Left colon (tissue), 2 donors: Measurements from ENCODE around the gene TFEC. TPM values are rescaled to one million over a fixed set of nuclear protein-coding genes. Genes with fewer than 3 reads are reported as not detected.
A peak's percentile ranks its signal among the peaks of the same experiment; 100 is the strongest.
"Not testable (repeated sequence)": the region's sequence is repeated elsewhere in the genome, so short reads cannot be mapped to it uniquely, and the experiment has no call there.

Experiments
- ATAC-seq: fragments of 200-7000 bp; cut with Tn5 transposase; one replicate; pipeline ENCODE4 v1.9.1; 2020; ENCODE audit warnings: mild to moderate bottlenecking, moderate library complexity
- DNase-seq, 2 donors: peaks; one replicate each; pipeline ENCODE4 v3.0.0-alpha.2; 2020
- intact Hi-C, 2 donors: fragments of 100-400 bp; cut with DNase I in 1 of 2; cut with micrococcal nuclease in 1 of 2; formaldehyde crosslinking; loops; one replicate each; pipeline versions ENCODE4 v1.11.2 to v1.14.0; 2022; cut with DNase I, micrococcal nuclease
- long read RNA-seq: library from polyadenylated mRNA; unstranded; transcript quantifications from one replicate; pipeline ENCODE4 v2.0.0, GENCODE V29; 2021
- total RNA-seq, 2 donors: library from RNA; stranded (reverse); fragmentation: NEBNext Ultra II Directional; extraction: Animal tissue kit (Norgen Biotek cat#: 25700); gene quantifications; one replicate each; pipeline ENCODE4 v1.2.1, GENCODE V29; 2021
- donor health status: DM: no; HTN: no; CAD: no.
- donor health status: DM: yes; HTN: yes; CAD: no.

Gene TFEC, protein sequence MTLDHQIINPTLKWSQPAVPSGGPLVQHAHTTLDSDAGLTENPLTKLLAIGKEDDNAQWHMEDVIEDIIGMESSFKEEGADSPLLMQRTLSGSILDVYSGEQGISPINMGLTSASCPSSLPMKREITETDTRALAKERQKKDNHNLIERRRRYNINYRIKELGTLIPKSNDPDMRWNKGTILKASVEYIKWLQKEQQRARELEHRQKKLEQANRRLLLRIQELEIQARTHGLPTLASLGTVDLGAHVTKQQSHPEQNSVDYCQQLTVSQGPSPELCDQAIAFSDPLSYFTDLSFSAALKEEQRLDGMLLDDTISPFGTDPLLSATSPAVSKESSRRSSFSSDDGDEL
- 1 to 10 TPM in 1 of 2 donors, under 1 TPM in 1; 0.89 to 2.9 TPM for total RNA-seq
- long read RNA-seq: 0 reads

DNA sequence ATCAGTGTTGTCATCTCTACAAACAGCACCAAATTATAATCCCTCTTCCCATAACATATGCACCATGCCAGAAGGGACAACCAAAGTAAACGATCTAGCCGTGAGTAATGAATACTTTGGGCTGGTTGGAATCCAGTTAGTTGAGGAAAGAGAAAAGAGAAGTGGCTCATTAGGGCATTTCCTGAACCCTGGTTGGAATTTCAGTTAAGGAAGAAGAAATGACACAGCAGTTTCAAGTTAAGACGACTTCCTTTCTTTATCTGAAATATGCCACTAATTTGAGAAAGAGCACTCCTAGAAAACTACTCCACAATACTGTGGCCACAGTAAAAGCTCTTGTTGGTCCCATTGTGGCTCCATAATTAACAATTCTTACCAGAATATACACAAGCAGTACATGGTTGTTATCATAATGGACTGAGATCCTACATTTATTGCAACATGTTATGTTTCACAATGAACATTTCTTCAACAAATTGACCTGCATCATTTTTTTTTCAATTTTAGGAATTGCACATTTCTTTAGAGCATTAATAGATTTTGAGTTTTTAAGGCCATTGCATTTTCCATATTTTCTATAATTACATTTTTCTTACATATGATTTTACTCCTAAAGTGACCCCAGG lies at the start of gene TFEC:
Gene TFEC, minus strand, starts transcription at position 113 of the 626 bp plus-strand sequence. CDS start 46,322 bp downstream, outside the sequence.
- ATAC-seq: no peak
- DNase-seq: no peak
- intact Hi-C loops: no loop called here

DNA sequence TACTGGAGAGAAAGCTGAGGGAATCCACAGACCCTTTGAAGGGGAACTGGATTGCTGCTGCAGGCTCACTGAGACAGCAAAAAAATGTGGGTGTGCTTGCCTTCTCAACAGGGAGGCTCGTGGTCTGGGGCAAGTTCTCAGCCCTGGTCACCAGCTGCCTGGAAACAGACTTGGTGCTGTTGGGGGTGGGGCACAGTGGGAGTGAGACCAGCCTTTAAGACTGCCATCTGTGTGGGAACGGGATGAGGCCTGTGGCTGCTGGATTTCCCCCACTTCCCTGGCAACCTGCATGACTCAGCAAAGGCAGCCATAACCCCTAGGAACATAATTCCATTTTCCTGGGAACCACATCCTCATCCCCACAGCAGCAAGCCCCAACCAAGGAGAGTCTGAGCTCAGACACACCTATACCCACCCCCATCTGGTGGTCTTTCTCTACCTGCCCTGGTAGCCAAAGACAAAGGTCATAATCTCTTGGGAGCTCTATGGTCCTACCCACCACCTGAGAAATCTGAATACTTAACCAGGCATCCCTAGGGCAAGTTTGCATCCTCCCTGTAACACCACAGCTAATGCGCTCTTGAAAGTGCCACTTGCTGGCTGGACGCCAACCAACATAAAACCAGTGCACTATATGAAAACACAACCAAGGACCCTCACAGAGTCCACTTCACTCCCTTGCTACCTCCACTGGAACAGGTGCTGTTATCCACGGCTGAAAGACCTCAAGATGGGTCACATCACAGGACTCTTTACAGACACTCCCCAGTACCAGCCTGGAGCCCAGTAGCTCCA lies 45.0 kb upstream of the TFEC start:
- DNase-seq (no peak), ATAC-seq (no peak)
- intact Hi-C loops: no loop called here

DNA sequence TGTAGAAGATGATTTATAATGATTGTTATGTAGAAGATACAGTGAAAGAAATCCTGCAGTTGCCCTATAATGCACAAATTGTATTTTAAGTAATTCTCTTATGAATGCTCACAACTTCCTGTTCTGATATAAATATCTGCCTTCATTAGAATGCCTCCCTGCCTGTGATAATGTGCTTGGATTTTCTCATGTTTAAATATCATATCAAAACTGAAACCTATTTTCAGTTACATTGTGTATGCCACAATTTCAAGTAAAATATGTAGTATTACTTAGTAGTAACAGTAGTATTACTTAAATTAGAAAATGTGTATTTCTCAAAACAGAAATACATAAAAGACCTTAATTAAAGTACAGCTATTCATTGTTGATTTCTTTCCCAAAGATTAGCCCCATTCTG lies 41.1 kb upstream of the TFEC start:
- ATAC-seq (no peak), DNase-seq (no peak)
- intact Hi-C loops: no loop called here

DNA sequence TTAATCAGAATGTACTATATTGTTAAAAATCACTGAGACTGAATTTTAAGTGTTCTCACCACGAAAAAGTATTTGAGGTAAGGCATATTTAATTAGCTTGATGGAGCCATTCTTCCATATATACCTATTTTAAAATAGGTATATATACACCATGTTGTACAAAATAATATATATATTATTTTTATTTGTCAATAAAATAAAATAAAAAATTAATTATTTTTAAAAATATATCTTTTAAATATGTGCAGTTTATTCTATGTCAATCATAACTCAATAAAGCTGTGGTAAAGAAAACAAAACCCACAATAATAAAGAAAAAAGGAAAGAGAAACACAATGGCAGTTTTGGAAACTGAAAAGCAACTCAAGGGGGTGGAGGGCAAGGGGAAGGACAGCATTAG lies 33.6 kb upstream of the TFEC start:
- ATAC-seq (no peak), DNase-seq (no peak)
- intact Hi-C loops: no loop called here

DNA sequence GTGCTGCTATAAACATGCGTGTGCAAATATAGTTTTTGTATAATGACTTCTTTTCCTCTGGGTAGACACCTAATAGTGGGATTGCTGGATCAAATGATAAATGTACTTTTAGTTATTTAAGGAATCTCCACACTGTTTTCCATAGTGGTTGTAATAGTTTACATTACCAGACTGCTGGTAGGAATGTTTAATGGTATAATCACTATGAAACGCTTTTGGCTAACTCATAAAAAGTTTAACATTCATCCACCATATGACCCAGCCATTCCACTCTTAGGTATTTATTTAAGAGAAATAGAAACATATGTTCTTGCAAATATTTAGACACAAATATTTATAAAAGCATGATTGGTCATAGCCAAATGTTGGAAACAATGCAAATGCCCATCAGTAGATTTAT lies 32.1 kb upstream of the TFEC start:
- ATAC-seq (no peak), DNase-seq (no peak)
- intact Hi-C loops: no loop called here

DNA sequence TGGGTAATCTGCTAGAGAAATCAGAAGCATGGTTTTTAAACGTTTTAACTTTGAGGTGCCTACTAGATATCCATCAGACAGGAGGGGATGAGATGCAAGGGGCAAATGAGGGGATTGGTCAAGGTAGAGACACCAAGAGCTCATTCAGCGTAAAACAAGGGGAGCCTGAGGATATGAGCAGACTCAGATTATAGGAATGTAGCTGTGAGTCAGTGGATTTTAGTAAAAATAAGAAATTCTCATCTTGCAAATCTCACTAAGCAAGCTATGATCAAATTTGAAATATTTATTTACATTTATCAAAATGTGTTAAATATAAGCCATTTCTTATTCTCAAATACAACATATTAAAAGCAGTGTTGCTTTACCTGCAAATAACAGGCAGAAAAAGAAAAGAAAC lies 21.4 kb upstream of the TFEC start:
- intact Hi-C loops: no loop called here
- DNase-seq (no peak), ATAC-seq (no peak)

DNA sequence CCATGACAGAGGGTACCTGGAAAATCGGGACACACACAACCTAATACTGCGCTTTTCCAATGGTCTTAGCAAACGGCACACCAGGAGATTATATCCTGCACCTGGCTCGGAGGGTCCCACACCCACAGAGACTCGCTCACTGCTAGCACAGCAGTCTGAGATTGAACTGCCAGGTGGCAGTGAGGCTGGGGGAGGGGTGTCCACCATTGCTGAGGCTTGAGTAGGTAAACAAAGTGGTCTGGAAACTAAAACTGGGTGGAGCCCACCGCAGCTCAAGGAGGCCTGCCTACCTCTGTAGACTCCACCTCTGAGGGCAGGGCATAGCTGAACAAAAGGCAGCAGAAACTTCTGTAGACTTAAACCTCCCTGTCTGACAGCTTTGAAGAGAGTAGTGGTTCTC lies 16.7 kb upstream of the TFEC start:
- ATAC-seq, DNase-seq, intact Hi-C loops: not testable (repeated sequence)

DNA sequence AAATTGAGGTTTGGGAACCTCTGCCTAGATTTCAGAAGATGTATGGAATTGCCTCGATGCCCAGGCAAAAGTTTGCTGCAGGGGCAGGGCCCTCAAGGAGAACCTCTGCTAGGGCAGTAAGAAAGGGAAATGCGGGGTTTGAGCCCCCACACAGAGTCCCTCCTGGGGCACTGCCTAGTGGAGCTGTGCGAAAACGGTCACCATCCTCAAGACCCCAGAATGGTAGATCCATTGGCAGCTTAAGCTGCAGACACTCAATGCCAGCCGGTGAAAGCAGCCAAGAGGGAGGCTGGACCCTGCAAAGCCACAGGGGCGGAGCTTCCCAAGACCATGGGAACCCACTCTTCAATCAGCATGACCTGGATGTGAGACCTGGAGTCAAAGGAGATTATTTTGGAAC lies 15.0 kb upstream of the TFEC start:
- intact Hi-C loops: no loop called here
- ATAC-seq (no peak), DNase-seq (no peak)

DNA sequence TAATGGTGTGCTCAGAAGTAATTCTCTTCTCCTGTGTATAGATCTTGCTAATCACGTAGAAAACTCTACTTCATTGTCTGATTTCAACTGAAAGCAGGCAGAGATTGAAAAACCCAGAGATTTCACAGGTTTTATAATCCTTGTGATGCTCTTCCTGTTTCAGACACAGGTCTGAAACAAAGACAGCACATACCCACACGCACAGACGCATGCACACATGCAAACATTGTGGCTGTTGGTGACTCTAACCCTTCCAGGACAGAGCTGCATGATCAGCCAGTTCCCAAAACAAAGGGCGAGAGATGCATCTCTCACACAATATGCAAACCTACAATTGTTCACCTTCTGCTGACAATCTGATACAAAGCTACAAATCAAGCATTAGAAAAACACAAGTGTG lies 11.1 kb upstream of the TFEC start:
- no peak for ATAC-seq
- intact Hi-C loops: no loop called here
- no peak for DNase-seq

DNA sequence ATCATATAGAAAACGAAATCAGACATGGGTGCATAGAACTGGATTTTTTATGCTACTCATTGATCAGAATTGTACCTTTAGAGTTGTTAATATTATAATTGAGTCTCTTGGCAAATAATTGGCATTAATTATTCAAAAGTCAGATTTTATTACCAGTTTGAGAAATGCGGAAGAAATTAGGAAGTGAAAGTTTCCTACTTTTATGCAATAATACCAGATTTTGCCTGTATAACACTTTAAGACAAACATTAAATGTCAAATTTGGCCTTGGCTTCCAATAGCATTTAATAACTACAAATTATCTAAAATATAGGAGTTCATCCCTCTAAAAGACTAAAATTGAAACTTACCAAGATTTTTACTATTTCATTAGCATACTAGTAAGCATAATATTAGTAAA lies 6.8 kb upstream of the TFEC start:
- intact Hi-C loops: no loop called here
- DNase-seq: no peak
- no peak for ATAC-seq

DNA sequence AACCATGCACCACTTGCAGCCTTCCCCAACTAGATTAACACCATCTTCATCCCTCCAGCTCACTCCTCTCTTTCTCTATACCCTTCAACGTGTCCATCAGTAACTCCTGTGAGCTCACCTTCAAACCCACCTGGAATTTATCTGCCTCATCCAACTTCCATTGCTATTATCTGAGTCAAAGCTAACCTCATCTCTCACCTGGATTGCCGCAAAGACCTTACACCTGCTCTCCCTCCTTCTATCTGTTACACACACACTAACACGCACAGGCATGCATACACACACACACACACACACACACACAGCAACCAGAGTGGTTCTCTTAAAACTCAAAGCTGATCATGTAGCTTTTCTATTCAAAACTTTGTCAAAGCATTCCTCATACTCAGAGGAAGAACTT lies 3.8 kb upstream of the TFEC start:
- intact Hi-C loops: no loop called here
- no peak for ATAC-seq
- no peak for DNase-seq

DNA sequence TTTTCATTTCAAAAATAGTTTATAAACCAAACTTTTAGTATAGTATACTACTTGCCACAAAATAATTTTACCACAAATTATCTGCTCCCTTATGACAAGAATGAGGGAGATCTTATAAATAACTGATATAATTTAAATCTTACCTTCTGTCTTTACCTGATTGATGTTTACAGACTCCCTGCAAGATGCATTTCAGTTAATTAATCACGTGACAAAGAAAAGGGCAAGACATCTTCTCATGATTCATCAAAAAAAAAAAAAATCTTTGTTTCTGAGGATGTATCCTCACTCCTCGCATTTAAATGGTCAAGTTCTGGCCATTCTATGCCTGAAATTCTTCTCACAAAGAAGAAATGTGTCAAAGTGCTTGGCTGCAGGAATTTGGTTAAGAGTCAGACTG lies 2.3 kb upstream of the TFEC start:
- intact Hi-C loops: no loop called here
- DNase-seq: no peak
- ATAC-seq: no peak

DNA sequence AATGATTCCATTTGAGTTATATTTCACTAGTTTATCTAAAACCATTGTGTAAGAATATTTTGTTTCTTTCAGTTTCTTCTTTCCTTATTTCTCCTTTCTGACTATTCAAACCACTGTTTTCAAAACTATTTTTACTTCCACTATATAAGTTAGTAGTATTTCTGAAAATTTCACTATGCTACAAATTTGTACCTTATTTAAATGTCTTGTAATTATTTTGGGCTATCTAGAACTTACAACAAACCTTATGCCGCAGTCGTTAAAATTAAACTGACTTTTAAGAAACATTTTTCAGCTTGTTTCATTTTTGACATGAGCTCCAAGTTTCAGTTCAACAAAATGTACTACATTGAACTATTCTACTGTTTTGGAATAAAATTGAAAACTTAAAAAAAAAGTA lies 1.8 kb downstream of the TFEC start:
- DNase-seq (no peak), ATAC-seq (no peak)
- intact Hi-C loops: no loop called here

DNA sequence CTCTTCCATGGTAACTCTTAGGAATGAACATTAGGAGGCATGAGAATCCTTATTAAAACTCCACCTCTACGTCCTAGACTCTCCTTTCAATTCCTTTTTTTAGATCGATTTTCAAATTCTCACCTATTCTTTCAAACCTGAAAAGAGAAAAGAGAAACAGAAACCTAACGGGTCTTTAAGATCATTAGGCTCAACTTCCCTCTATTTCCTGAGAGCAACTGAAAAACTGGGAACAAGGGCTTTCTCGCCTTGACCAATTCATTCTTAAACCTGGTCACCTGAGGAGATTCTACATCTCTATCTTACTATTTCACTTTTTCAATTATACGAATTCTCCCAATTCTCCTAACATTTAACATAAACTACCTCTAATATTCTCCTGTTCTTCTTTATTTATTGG lies 2.8 kb downstream of the TFEC start:
- intact Hi-C loops: no loop called here
- DNase-seq (no peak), ATAC-seq (no peak)

DNA sequence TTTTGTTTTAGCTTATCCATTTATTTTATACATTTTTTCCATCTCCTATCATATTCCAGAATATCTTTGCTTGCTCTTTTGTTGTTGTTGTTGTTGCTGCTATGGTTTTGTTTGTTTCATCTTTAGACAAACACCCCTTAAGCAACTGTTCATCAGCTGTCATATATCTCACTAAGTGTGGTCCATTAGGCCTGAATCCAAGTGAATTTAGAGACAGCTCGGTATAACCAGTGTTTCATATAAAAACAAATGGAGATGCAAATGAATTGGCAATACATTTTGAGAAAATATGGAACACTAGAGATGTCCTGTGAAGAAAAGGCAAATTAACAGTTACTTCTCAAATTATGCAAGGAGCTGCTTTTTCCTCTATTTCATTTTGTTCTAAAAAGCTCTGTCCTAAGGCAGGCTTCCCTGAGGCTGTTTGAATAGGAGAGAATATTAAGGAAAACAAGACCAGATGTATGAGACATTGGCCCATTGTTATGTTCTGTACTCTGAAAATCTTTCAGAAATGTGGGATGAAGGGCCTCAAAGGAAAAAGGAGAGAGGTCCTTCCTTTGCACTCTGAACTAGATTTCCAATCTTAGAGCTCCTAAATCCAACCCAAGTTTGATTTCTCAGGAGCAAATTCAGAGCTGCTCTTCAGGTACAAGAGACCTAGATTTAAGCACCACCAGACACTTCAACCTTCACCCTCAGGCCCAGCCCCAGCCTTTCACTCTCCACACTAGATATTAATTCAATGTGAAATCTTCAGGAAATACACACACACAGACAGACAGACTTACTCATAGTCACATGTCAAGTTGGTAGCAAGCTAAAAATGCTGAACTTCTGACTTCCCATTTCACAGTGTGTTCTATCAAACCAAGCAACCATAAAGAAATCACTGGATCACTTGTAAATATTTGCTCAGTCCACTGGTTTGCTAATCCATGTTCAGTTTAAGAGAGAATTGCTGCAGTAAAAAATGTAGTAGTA lies 5.4 kb downstream of the TFEC start:
- intact Hi-C loops: no loop called here
- DNase-seq: no peak
- ATAC-seq: peak; percentile 82

DNA sequence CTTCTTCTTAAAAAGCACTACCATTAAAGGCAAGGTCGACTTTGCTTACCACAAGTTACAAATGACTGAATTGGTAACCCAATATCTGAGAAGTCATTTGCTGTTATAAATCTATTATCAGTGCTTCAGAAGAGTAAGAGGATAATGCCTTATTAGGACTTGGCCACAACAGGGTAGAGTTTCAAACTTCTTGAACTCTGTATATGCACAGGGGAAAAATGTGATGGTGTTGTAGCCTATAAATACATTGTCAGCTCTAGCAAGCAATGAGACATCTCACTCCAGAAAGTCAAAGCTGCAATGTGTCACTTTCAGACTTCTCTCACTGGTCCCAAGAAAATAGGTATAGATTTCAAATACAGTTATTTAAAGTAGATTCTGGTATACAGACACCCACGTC lies 9.3 kb downstream of the TFEC start:
- ATAC-seq (no peak), DNase-seq (no peak)
- intact Hi-C loops: no loop called here

DNA sequence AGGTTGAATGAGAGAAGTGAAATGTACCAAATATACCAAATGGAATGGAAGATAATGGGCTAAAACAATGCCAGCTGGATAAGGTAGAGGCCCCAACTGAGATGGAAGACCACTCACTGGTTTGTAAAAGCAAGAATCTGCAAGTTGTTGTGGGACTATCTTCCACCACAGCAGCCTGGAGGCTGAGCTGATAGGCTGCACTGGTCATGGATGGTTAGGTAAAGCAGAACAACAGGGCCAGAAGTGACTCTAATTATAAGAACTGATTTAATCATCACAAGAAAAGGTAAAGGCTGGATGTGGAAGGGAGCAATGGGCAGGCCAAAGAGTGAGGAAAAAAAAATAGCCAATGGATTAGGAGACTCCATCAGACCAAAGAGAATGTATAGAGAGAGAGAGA lies 11.8 kb downstream of the TFEC start:
- no peak for ATAC-seq
- intact Hi-C loops: no loop called here
- DNase-seq: no peak

DNA sequence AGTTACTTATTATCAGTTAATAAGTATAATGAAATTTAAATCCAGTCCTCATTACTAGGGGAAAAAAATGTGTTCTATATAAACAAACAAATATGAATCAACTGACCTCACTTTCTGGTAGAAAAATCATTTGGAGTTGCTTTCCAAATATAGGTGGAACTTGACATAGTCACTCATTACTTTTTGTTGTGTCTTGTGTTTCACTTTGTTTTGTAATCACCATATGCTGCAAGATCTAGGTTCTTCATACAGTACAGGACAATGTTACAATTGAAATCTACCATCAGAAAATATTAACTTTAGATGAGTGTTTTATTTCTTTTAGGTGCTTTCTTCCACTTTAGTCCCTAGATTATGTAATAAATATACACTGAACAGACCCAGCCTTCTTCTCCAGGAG lies 16.9 kb downstream of the TFEC start:
- no peak for DNase-seq
- ATAC-seq: no peak
- intact Hi-C loops: no loop called here

DNA sequence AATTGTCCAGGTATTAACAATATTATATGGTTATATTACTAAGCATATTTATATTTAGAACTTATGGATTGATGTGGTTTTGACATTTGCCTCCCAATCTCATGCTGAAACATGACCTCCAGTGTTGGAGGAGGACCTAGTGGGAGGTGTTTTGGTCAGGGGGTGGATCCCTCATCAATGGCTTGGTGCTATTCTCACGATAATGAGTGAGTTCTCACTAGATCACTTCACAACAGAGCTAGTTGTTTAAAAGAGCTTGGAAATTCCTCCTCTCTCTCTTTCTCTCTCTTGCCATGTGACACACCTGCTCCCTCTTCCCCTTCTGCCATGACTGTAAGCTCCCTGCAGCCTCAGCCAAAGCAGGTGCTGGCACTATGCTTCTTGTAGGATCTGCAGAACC lies 19.0 kb downstream of the TFEC start:
- DNase-seq (no peak), ATAC-seq (no peak)
- intact Hi-C loops: no loop called here
